Measurements from ENCODE around the gene ZNF431. TPM values are rescaled to one million over a fixed set of nuclear protein-coding genes. Genes with fewer than 3 reads are reported as not detected.

The ZNF431 gene
- total and polyA plus RNA-seq, 2 of the 4 experiments (the other 2 are of a cell fraction): 4.3 to 4.5 TPM

GRCh38 chr19:21127898-21128297 is 13.9 kb upstream of the ZNF431 start:
- dilution Hi-C loops (cut with HindIII; ENCODE audit: low sequenced_read_pairs, unreplicated experiment): no loop called here
- Histone ChIP-seq H2AK9ac (replicated peaks; ENCODE audit: low read depth, low read length, poor library complexity) (no peak overlapping the region), H4K8ac (ENCODE audit: low read depth in 2 of 2, low read length in 2 of 2) (no peak overlapping the region), H3K9me3 (ENCODE audit: control insufficient read depth, insufficient read depth, low read length) (no peaks in the 10 kb centered on the region), H4K5ac (ENCODE audit: low read depth, low read length) (no peak overlapping the region), H3K23ac (ENCODE audit: low read depth, low read length) (no peak overlapping the region), H3K4me3 (ENCODE audit: insufficient read depth, low read depth, low read length) (no peak overlapping the region), H2AFZ (replicated peaks; ENCODE audit: low read length, poor library complexity) (no peak overlapping the region), H4K91ac (ENCODE audit: insufficient read depth, low read depth, low read length) (no peak overlapping the region), H3K4ac (ENCODE audit: low read depth, low read length) (no peak overlapping the region), H2BK5ac (ENCODE audit: low read depth, low read length, poor library complexity, severe bottlenecking) (no peak overlapping the region), H3K9me1 (ENCODE audit: insufficient read depth, low read length) (no peaks in the 10 kb centered on the region), H4K20me1 (ENCODE audit: insufficient read depth, low read length) (no peaks in the 10 kb centered on the region), H3K4me1 (ENCODE audit: control insufficient read depth, insufficient read depth, low read length) (no peaks in the 10 kb centered on the region), H2BK120ac (ENCODE audit: low read depth, low read length) (no peak overlapping the region), H3K4me2 (ENCODE audit: low read depth, low read length) (no peak overlapping the region), H3K27ac (ENCODE audit: insufficient read depth, low read length) (no peak overlapping the region), H2BK15ac (ENCODE audit: low read depth, low read length) (no peak overlapping the region), H3K56ac (ENCODE audit: extremely low read depth, insufficient read depth, low read length) (no peak overlapping the region), H3K18ac (ENCODE audit: low read depth, low read length) (no peak overlapping the region), H3K79me1 (ENCODE audit: low read depth in 1 of 2, low read length in 2 of 2) (no peaks in the 10 kb centered on the region), H2AK5ac (ENCODE audit: low read depth, low read length) (no peak overlapping the region), H3K9ac (ENCODE audit: low read depth, low read length) (no peak overlapping the region), H2BK20ac (ENCODE audit: low read depth, low read length) (no peak overlapping the region), H3K36me3 (ENCODE audit: control insufficient read depth, insufficient read depth, low read length) (no peaks in the 10 kb centered on the region), H3K14ac (replicated peaks; ENCODE audit: low read depth, low read length) (no peak overlapping the region), H3K27me3 (ENCODE audit: control insufficient read depth, insufficient read depth, low read length) (no peaks in the 10 kb centered on the region)
- in situ Hi-C loops (cut with MboI; ENCODE audit: low sequenced_read_pairs): no loop called here
- POLR2A ChIA-PET (ENCODE audit: unreplicated experiment): interaction anchor here (0.6 kb wide), 1 partner anchor 267 kb away, joined by 6 read pairs; no protein-coding TSS in a partner anchor
- no peak for TF ChIP-seq CTCF (conservative IDR thresholded peaks at IDR 0.05; ENCODE audit: low read depth, low read length)
- TF ChIP-seq RCOR1 (IDR thresholded peaks at IDR 0.05; ENCODE audit: insufficient replicate concordance, low read length): no peak
- TF ChIP-seq CEBPB (IDR thresholded peaks at IDR 0.05; ENCODE audit: low read depth, low read length): no peak
- no peak for TF ChIP-seq MAFK (IDR thresholded peaks at IDR 0.05; ENCODE audit: low read depth, low read length)
- TF ChIP-seq MXI1 (IDR thresholded peaks at IDR 0.05; ENCODE audit: borderline replicate concordance, low read depth, low read length): no peak
- WGBS, 2 experiments (ENCODE audit: extremely low coverage in 2 of 2, insufficient read length in 1 of 2): no CpG with 5 or more reads among the region's 4 CpGs
- DNase-seq (no peak), ATAC-seq (ENCODE audit: low read depth) (no peak)
- intact Hi-C loops (cut with micrococcal nuclease): no loop called here
- CTCF ChIA-PET: interaction anchor here (0.6 kb wide), 1 partner anchor 28 kb away, joined by 5 read pairs; no protein-coding TSS in a partner anchor
- BruUV-seq (replicated peaks): no TSS peak

Data from IMR-90 (cell line).